HEK293 (cell line): ENCODE data around the gene CENPP.

Experiments
- CTCF ChIA-PET: fragments of 350-600 bp; formaldehyde crosslinking; extraction: SDS; loops from one replicate; lab custom pipeline; 2021; ENCODE audit warnings: antibody characterized with exemption; lab: Yijun Ruan, JAX
- POLR2A ChIA-PET: fragments of 300-600 bp; formaldehyde crosslinking; extraction: SDS; loops from one replicate; lab custom pipeline; 2020; ENCODE audit warnings: antibody characterized with exemption, inconsistent platforms; lab: Yijun Ruan, JAX
- H3K27ac ChIP-seq: fragments of 200-500 bp; sonication (Bioruptor generic); 2 replicates; pipeline ENCODE4 v1.5.1; 2014; ENCODE audit warnings: low read depth, low read length, control low read depth, inconsistent platforms; ENCODE audit errors: extremely low read depth
- H3K36me3 ChIP-seq, 2 experiments: fragments of 200-500 bp in 1 of 2; sonication (Bioruptor generic) in 1 of 2; 1 replicate in 1 of 2; 2 replicates in 1 of 2; pipeline ENCODE4 v1.5.1; 2014 to 2017; ENCODE audit warnings: inconsistent platforms in 2 of 2, low read length in 2 of 2; ENCODE audit not compliant: control insufficient read depth in 2 of 2, insufficient read depth in 1 of 2
- H3K4me1 ChIP-seq: fragments of 200-500 bp; sonication (Bioruptor generic); 2 replicates; pipeline ENCODE4 v1.5.1; 2014; ENCODE audit warnings: mild to moderate bottlenecking, low read length, inconsistent platforms; ENCODE audit not compliant: control insufficient read depth, insufficient read depth
- H3K4me3 ChIP-seq: 2 replicates; pipeline ENCODE4 v1.5.1; 2011; ENCODE audit warnings: low read depth, mild to moderate bottlenecking, control low read depth, low read length, moderate library complexity
- H3K9me3 ChIP-seq: fragments of 200-500 bp; sonication (Bioruptor generic); 2 replicates; pipeline ENCODE4 v1.5.1; 2014; ENCODE audit warnings: low read depth, low read length, inconsistent platforms; ENCODE audit not compliant: control insufficient read depth, insufficient read depth
- EGR2 ChIP-seq: fragments of 450-650 bp; formaldehyde crosslinking; IDR thresholded peaks from 2 replicates; pipeline ENCODE4 v1.5.1; 2016; ENCODE audit warnings: low read depth, missing biosample characterization, missing genetic modification characterization
- MEIS1 ChIP-seq: sonication (generic); formaldehyde crosslinking; IDR thresholded peaks from 2 replicates; pipeline ENCODE4 v1.8.1; 2022; ENCODE audit warnings: missing genetic modification reagents, mild to moderate bottlenecking, borderline replicate concordance
- OSR2 ChIP-seq: fragments of 450-650 bp; formaldehyde crosslinking; IDR thresholded peaks from 2 replicates; pipeline ENCODE4 v1.5.1; 2016; ENCODE audit warnings: missing biosample characterization, missing genetic modification characterization
- PRDM1 ChIP-seq: fragments of 450-650 bp; formaldehyde crosslinking; IDR thresholded peaks from 2 replicates; pipeline ENCODE4; 2016; ENCODE audit warnings: missing biosample characterization, missing genetic modification characterization
- SCRT1 ChIP-seq: fragments of 450-650 bp; formaldehyde crosslinking; IDR thresholded peaks from 2 replicates; pipeline ENCODE4 v1.5.1; 2016; ENCODE audit warnings: missing biosample characterization, missing genetic modification characterization, borderline replicate concordance
- SCRT2 ChIP-seq: fragments of 450-650 bp; formaldehyde crosslinking; IDR thresholded peaks from 2 replicates; pipeline ENCODE4 v1.5.1; 2016; ENCODE audit warnings: missing biosample characterization, missing genetic modification characterization
- WT1 ChIP-seq: fragments of 450-650 bp; formaldehyde crosslinking; IDR thresholded peaks from 2 replicates; pipeline ENCODE4 v1.5.1; 2016; ENCODE audit warnings: missing biosample characterization, missing genetic modification characterization
- ZBTB20 ChIP-seq: fragments of 450-650 bp; formaldehyde crosslinking; IDR thresholded peaks from 2 replicates; pipeline ENCODE4 v1.5.1; 2016; ENCODE audit warnings: missing biosample characterization, missing genetic modification characterization
- ZNF10 ChIP-seq: fragments of 450-650 bp; formaldehyde crosslinking; IDR thresholded peaks from 2 replicates; pipeline ENCODE4 v1.5.1; 2017; ENCODE audit warnings: missing biosample characterization, missing genetic modification characterization
- ZNF175 ChIP-seq: fragments of 450-650 bp; formaldehyde crosslinking; IDR thresholded peaks from 2 replicates; pipeline ENCODE4 v1.5.1; 2016; ENCODE audit warnings: missing biosample characterization, missing genetic modification characterization
- ZNF18 ChIP-seq: fragments of 450-650 bp; formaldehyde crosslinking; IDR thresholded peaks from 2 replicates; pipeline ENCODE4 v1.5.1; 2016; ENCODE audit warnings: missing biosample characterization, missing genetic modification characterization
- ZNF266 ChIP-seq: fragments of 450-650 bp; formaldehyde crosslinking; IDR thresholded peaks from 2 replicates; pipeline ENCODE4 v1.5.1; 2016; ENCODE audit warnings: missing biosample characterization, missing genetic modification characterization, low read depth
- ZNF335 ChIP-seq: fragments of 450-650 bp; formaldehyde crosslinking; conservative IDR thresholded peaks from 2 replicates; pipeline ENCODE4 v1.5.1; 2016; ENCODE audit warnings: missing biosample characterization, missing genetic modification characterization
- ZNF449 ChIP-seq: fragments of 450-650 bp; formaldehyde crosslinking; IDR thresholded peaks from 2 replicates; pipeline ENCODE4 v1.5.1; 2017; ENCODE audit warnings: missing biosample characterization, mild to moderate bottlenecking, missing genetic modification characterization, moderate library complexity
- ZNF585B ChIP-seq: fragments of 450-650 bp; formaldehyde crosslinking; IDR thresholded peaks from 2 replicates; pipeline ENCODE4 v1.5.1; 2016; ENCODE audit warnings: missing biosample characterization, missing genetic modification characterization
- ZNF624 ChIP-seq: fragments of 450-650 bp; formaldehyde crosslinking; IDR thresholded peaks from 2 replicates; pipeline ENCODE4 v1.5.1; 2017; ENCODE audit warnings: missing biosample characterization, missing genetic modification characterization
- ZNF626 ChIP-seq: fragments of 450-650 bp; sonication (Bioruptor Pico); formaldehyde crosslinking; IDR thresholded peaks from 2 replicates; pipeline ENCODE4 v1.5.1; 2018; ENCODE audit warnings: missing biosample characterization, missing genetic modification characterization, inconsistent platforms
- ZNF654 ChIP-seq: fragments of 450-650 bp; formaldehyde crosslinking; IDR thresholded peaks from 2 replicates; pipeline ENCODE4 v1.5.1; 2016; ENCODE audit warnings: low read depth, missing biosample characterization, missing genetic modification characterization
- ZNF677 ChIP-seq: fragments of 450-650 bp; IDR thresholded peaks from 2 replicates; pipeline ENCODE4 v1.5.0; 2018; ENCODE audit warnings: missing biosample characterization, mild to moderate bottlenecking, missing genetic modification characterization, moderate library complexity
- ZNF707 ChIP-seq: fragments of 450-650 bp; formaldehyde crosslinking; IDR thresholded peaks from 2 replicates; pipeline ENCODE4 v1.5.1; 2016; ENCODE audit warnings: missing biosample characterization, missing genetic modification characterization
- ZNF791 ChIP-seq: fragments of 450-650 bp; formaldehyde crosslinking; IDR thresholded peaks from 2 replicates; pipeline ENCODE4 v1.5.1; 2016; ENCODE audit warnings: missing biosample characterization, missing genetic modification characterization
- ZSCAN30 ChIP-seq: fragments of 450-650 bp; IDR thresholded peaks from 2 replicates; pipeline ENCODE4 v1.5.1; 2018; ENCODE audit warnings: missing biosample characterization, mild to moderate bottlenecking, missing genetic modification characterization, moderate library complexity
- ZXDB ChIP-seq: fragments of 450-650 bp; formaldehyde crosslinking; IDR thresholded peaks from 2 replicates; pipeline ENCODE4 v1.5.1; 2016; ENCODE audit warnings: missing biosample characterization, missing genetic modification characterization
- TF ChIP-seq, protein P1 (sequence below): IDR thresholded peaks from 2 replicates; pipeline ENCODE4 v1.6.1; 2011; ENCODE audit warnings: mild to moderate bottlenecking, low read depth, low read length, borderline replicate concordance
- TF ChIP-seq, protein P2 (sequence below): fragments of 450-650 bp; formaldehyde crosslinking; IDR thresholded peaks from 2 replicates; pipeline ENCODE4 v1.5.1; 2016; ENCODE audit warnings: missing biosample characterization, missing genetic modification characterization
- TF ChIP-seq, protein P3 (sequence below): fragments of 450-650 bp; formaldehyde crosslinking; IDR thresholded peaks from 2 replicates; pipeline ENCODE4 v1.5.1; 2016; ENCODE audit warnings: missing biosample characterization, missing genetic modification characterization

The CENPP gene

GRCh38 chr9:92602413-92602812, 276.7 kb downstream of the CENPP start:
- Histone ChIP-seq H3K4me1 (peaks cover 3% of the 10 kb centered on the region; the same call in 1 of the 2 replicates), H3K36me3 (no peaks in the 10 kb centered on the region), H3K9me3 (no peaks in the 10 kb centered on the region), H3K4me3 (no peak overlapping the region), H3K27ac (no peak overlapping the region)
- TF ChIP-seq ZNF266 (tag by site-specific recombination) (no peak), ZXDB (no peak), ZNF10 (tag by site-specific recombination) (no peak), OSR2 (tag by site-specific recombination) (no peak), EGR2 (no peak), MEIS1 (no peak), ZNF707 (tag by site-specific recombination) (no peak), ZNF585B (tag by site-specific recombination) (no peak), ZNF654 (tag by site-specific recombination) (no peak), ZNF18 (tag by site-specific recombination) (no peak), ZNF175 (no peak), PRDM1 (no peak), ZNF335 (no peak), SCRT2 (tag by site-specific recombination) (no peak), ZNF626 (tag by site-specific recombination) (no peak)
- TF ChIP-seq, protein P1, sequence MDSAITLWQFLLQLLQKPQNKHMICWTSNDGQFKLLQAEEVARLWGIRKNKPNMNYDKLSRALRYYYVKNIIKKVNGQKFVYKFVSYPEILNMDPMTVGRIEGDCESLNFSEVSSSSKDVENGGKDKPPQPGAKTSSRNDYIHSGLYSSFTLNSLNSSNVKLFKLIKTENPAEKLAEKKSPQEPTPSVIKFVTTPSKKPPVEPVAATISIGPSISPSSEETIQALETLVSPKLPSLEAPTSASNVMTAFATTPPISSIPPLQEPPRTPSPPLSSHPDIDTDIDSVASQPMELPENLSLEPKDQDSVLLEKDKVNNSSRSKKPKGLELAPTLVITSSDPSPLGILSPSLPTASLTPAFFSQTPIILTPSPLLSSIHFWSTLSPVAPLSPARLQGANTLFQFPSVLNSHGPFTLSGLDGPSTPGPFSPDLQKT, result no peak
- TF ChIP-seq, protein P2, sequence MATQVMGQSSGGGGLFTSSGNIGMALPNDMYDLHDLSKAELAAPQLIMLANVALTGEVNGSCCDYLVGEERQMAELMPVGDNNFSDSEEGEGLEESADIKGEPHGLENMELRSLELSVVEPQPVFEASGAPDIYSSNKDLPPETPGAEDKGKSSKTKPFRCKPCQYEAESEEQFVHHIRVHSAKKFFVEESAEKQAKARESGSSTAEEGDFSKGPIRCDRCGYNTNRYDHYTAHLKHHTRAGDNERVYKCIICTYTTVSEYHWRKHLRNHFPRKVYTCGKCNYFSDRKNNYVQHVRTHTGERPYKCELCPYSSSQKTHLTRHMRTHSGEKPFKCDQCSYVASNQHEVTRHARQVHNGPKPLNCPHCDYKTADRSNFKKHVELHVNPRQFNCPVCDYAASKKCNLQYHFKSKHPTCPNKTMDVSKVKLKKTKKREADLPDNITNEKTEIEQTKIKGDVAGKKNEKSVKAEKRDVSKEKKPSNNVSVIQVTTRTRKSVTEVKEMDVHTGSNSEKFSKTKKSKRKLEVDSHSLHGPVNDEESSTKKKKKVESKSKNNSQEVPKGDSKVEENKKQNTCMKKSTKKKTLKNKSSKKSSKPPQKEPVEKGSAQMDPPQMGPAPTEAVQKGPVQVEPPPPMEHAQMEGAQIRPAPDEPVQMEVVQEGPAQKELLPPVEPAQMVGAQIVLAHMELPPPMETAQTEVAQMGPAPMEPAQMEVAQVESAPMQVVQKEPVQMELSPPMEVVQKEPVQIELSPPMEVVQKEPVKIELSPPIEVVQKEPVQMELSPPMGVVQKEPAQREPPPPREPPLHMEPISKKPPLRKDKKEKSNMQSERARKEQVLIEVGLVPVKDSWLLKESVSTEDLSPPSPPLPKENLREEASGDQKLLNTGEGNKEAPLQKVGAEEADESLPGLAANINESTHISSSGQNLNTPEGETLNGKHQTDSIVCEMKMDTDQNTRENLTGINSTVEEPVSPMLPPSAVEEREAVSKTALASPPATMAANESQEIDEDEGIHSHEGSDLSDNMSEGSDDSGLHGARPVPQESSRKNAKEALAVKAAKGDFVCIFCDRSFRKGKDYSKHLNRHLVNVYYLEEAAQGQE, result no peak
- TF ChIP-seq, protein P3, sequence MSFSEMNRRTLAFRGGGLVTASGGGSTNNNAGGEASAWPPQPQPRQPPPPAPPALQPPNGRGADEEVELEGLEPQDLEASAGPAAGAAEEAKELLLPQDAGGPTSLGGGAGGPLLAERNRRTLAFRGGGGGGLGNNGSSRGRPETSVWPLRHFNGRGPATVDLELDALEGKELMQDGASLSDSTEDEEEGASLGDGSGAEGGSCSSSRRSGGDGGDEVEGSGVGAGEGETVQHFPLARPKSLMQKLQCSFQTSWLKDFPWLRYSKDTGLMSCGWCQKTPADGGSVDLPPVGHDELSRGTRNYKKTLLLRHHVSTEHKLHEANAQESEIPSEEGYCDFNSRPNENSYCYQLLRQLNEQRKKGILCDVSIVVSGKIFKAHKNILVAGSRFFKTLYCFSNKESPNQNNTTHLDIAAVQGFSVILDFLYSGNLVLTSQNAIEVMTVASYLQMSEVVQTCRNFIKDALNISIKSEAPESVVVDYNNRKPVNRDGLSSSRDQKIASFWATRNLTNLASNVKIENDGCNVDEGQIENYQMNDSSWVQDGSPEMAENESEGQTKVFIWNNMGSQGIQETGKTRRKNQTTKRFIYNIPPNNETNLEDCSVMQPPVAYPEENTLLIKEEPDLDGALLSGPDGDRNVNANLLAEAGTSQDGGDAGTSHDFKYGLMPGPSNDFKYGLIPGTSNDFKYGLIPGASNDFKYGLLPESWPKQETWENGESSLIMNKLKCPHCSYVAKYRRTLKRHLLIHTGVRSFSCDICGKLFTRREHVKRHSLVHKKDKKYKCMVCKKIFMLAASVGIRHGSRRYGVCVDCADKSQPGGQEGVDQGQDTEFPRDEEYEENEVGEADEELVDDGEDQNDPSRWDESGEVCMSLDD (tag by site-specific recombination), result no peak
- ChIA-PET POLR2A (no interaction called here), CTCF (no interaction called here)

GRCh38 chr9:92603100-92603499, 277.3 kb downstream of the CENPP start:
- Histone ChIP-seq H3K36me3 (no peaks in the 10 kb centered on the region), H3K4me3 (no peak overlapping the region), H3K9me3 (no peaks in the 10 kb centered on the region), H3K4me1 (peaks cover 6% of the 10 kb centered on the region; the same call in 1 of the 2 replicates), H3K27ac (no peak overlapping the region)
- POLR2A ChIA-PET, result no interaction called here
- TF ChIP-seq ZSCAN30 (tag by site-specific recombination) (no peak), ZBTB20 (no peak), WT1 (tag by site-specific recombination) (no peak), ZNF677 (tag by site-specific recombination) (no peak), ZNF449 (tag by site-specific recombination) (no peak), ZNF624 (no peak), SCRT1 (tag by site-specific recombination) (no peak), ZNF791 (no peak)
- CTCF ChIA-PET, result no interaction called here
